HPDE6-E6E7 (cell line): Measurements from ENCODE around the gene SH3PXD2A.
"Not testable (repeated sequence)": the region's sequence is repeated elsewhere in the genome, so short reads cannot be mapped to it uniquely, and the experiment has no call there.

Experiments used
- DNase-seq: peaks from one replicate; pipeline ENCODE4 v3.0.0; 2011; ENCODE audit warnings: missing footprints; ENCODE audit errors: extremely low spot score

The SH3PXD2A gene

GRCh38 chr10:103833731-103834365 lies 21.5 kb downstream of the SH3PXD2A start:
- no peak for DNase-seq

GRCh38 chr10:103832806-103833205 lies 22.6 kb downstream of the SH3PXD2A start:
- no peak for DNase-seq

GRCh38 chr10:103829838-103830465 lies 25.4 kb downstream of the SH3PXD2A start:
- no peak for DNase-seq

GRCh38 chr10:103829278-103829677 lies 26.1 kb downstream of the SH3PXD2A start:
- no peak for DNase-seq

GRCh38 chr10:103828587-103829197 lies 26.7 kb downstream of the SH3PXD2A start:
- no peak for DNase-seq

GRCh38 chr10:103828107-103828506 lies 27.3 kb downstream of the SH3PXD2A start:
- peak; percentile 87 for DNase-seq

GRCh38 chr10:103826885-103827284 lies 28.5 kb downstream of the SH3PXD2A start:
- DNase-seq = no peak

- DNase-seq = no peak
Observed at GRCh38 chr10:103824281-103824680, 31.1 kb downstream of the SH3PXD2A start.

- no peak for DNase-seq
Observed at GRCh38 chr10:103823706-103824272, 31.6 kb downstream of the SH3PXD2A start.

GRCh38 chr10:103822800-103823199 lies 32.6 kb downstream of the SH3PXD2A start:
- no peak for DNase-seq

GRCh38 chr10:103822107-103822716 lies 33.2 kb downstream of the SH3PXD2A start:
- no peak for DNase-seq

GRCh38 chr10:103820101-103821062 lies 35.0 kb downstream of the SH3PXD2A start:
- no peak for DNase-seq

GRCh38 chr10:103819493-103819892 lies 35.9 kb downstream of the SH3PXD2A start:
- DNase-seq = no peak

- no peak for DNase-seq
Observed at GRCh38 chr10:103818765-103819374, 36.5 kb downstream of the SH3PXD2A start.

- DNase-seq = no peak
Observed at GRCh38 chr10:103818105-103818504, 37.3 kb downstream of the SH3PXD2A start.

GRCh38 chr10:103816431-103816830 lies 38.9 kb downstream of the SH3PXD2A start:
- DNase-seq = no peak

- DNase-seq = no peak
Observed at GRCh38 chr10:103814626-103815370, 40.6 kb downstream of the SH3PXD2A start.

GRCh38 chr10:103814105-103814504 lies 41.3 kb downstream of the SH3PXD2A start:
- no peak for DNase-seq

- not testable (repeated sequence) for DNase-seq
Observed at GRCh38 chr10:103813312-103813711, 42.1 kb downstream of the SH3PXD2A start.

GRCh38 chr10:103812432-103812831 lies 42.9 kb downstream of the SH3PXD2A start:
- no peak for DNase-seq
